Ovary (tissue), 3 donors: ENCODE results near the gene LYPD5.

Experiments used
- EP300 ChIP-seq: sonication (generic); formaldehyde crosslinking; IDR thresholded peaks from one replicate; pipeline ENCODE4 v1.6.1; 2017; ENCODE audit warnings: antibody characterized with exemption
- TF ChIP-seq, protein P1 (sequence below), 3 donors: fragments of 450-650 bp in 2 of 3; fragments of 200-600 bp in 1 of 3; IDR thresholded peaks; one replicate each; pipeline versions ENCODE4 v1.5.1 to v1.8.0; 2016 to 2022; ENCODE audit warnings: antibody characterized with exemption in 3 of 3, mild to moderate bottlenecking in 1 of 3
- donor health status: DM: no; HTN: no; CAD: no.

DNA sequence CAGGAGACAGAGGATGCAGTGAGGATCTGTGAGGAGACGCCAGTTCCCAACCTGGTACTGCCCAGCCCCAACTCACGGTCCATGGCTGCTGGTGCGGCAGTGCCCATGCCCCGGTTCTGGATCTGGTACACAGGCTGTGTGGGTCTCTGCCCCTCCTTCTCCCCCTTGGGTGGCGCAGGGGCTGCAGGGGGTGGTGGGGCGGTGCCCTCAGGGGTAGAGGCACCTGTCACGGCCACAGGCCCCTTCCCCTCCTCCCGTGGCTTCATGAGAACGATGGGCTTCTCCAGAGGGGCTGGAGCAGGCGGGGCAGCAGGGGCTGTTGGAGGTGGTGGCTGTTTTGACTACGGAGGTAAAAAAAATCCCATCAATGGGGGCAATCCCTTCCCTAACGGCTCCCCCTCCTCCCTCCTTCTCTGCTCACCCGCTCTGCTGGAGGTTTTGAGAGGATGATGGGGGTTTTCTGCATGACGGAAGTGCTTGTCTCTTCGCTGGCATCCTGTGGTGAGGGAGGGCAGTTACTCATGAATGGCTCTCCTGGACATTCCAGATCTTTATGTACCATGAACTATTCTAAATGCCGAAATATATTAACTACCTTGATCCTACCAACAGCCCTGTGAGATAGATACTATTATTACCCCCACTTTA is 54.6 kb downstream of the LYPD5 start:
- TF ChIP-seq EP300: no peak
- TF ChIP-seq, protein P1, sequence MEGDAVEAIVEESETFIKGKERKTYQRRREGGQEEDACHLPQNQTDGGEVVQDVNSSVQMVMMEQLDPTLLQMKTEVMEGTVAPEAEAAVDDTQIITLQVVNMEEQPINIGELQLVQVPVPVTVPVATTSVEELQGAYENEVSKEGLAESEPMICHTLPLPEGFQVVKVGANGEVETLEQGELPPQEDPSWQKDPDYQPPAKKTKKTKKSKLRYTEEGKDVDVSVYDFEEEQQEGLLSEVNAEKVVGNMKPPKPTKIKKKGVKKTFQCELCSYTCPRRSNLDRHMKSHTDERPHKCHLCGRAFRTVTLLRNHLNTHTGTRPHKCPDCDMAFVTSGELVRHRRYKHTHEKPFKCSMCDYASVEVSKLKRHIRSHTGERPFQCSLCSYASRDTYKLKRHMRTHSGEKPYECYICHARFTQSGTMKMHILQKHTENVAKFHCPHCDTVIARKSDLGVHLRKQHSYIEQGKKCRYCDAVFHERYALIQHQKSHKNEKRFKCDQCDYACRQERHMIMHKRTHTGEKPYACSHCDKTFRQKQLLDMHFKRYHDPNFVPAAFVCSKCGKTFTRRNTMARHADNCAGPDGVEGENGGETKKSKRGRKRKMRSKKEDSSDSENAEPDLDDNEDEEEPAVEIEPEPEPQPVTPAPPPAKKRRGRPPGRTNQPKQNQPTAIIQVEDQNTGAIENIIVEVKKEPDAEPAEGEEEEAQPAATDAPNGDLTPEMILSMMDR (IDR thresholded peaks at IDR 0.05): no peak
